GM12878 (cell line): ENCODE measurements around the gene HPSE.

Experiments used
- BRCA1 ChIP-seq: IDR thresholded peaks from 2 replicates; pipeline ENCODE4 v1.6.1; 2011; ENCODE audit warnings: low read depth, low read length, improper control_type of control experiment
- CTCF ChIP-seq, 3 experiments: IDR thresholded peaks in 2 of 3; conservative IDR thresholded peaks in 1 of 3; 2 replicates each; pipeline ENCODE4 v1.5.1; 2011; ENCODE audit warnings: low read depth in 3 of 3, low read length in 3 of 3, mild to moderate bottlenecking in 3 of 3, control low read depth in 2 of 3, moderate library complexity in 2 of 3, inconsistent platforms in 1 of 3, mixed read lengths in 1 of 3; ENCODE audit not compliant: control insufficient read depth in 2 of 3, insufficient read depth in 1 of 3; ENCODE audit errors: extremely low read depth in 1 of 3
- IRF4 ChIP-seq: IDR thresholded peaks from 2 replicates; pipeline ENCODE4 v1.6.1; 2011; ENCODE audit warnings: low read depth, low read length
- RAD21 ChIP-seq: IDR thresholded peaks from 2 replicates; pipeline ENCODE4 v1.6.1; 2011; ENCODE audit warnings: mild to moderate bottlenecking, low read depth, low read length, moderate library complexity; ENCODE audit not compliant: insufficient read depth
- SIN3A ChIP-seq: IDR thresholded peaks from 2 replicates; pipeline ENCODE4 v1.6.1; 2012; ENCODE audit warnings: low read depth, low read length, improper control_type of control experiment
- TAF1 ChIP-seq: IDR thresholded peaks from 2 replicates; pipeline ENCODE4 v1.6.1; 2011; ENCODE audit warnings: mild to moderate bottlenecking, low read depth, low read length, borderline replicate concordance
- TF ChIP-seq, protein P1 (sequence below): IDR thresholded peaks from 2 replicates; pipeline ENCODE4 v1.6.1; 2012; ENCODE audit warnings: low read depth, low read length, improper control_type of control experiment

DNA sequence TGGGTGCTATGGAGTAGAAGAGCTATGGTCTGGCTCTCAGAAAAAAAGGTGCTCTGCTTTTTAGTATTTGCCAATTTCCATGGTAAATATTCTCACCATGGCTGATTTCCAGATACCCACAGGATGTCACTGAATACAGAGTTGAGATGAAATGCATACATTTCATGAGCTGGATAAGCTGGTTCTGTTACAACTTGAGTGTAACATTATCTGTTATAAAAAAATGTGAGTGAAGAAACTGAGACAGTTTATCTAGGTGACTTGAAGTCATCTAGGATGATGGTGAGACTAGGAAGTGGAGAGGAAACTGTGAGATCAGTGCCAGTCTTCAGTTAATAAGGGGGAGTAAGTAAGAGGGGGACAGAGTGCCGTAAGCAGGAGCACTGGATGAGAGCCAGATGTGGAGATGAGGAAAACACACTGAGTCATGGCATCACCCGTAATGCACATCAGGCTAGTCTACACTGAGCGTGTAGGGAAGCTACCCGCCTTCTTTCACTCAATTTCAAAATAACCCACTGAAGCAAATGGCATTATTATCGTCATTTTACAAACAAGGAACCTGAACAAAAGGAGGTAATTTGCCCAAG, 5.0 kb downstream of the HPSE start:
- TF ChIP-seq, protein P1, sequence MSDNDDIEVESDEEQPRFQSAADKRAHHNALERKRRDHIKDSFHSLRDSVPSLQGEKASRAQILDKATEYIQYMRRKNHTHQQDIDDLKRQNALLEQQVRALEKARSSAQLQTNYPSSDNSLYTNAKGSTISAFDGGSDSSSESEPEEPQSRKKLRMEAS = no peak
- TF ChIP-seq IRF4 (no peak), SIN3A (no peak), CTCF (IDR thresholded peaks at IDR 0.05 in 2 of 3, conservative IDR thresholded peaks at IDR 0.05 in 1 of 3; ENCODE audit: control insufficient read depth in 2 of 3, extremely low read depth in 1 of 3, insufficient read depth in 1 of 3, low read depth in 3 of 3, low read length in 3 of 3) (no peak), BRCA1 (no peak), TAF1 (no peak), RAD21 (no peak)
